HG03064 (cell line): Measurements from ENCODE around the gene FJX1.

Experiments
- ATAC-seq: cut with Tn5 transposase; IDR thresholded peaks from one replicate; pipeline ENCODE4 v1.9.1; 2021; ENCODE audit warnings: low read depth; ENCODE audit not compliant: unreplicated experiment

FJX1 gene

GRCh38 chr11:35617687-35618496, at the start of gene FJX1:
FJX1 (plus strand) TSS chr11:35618460; CDS start chr11:35618637, 177 bp downstream.
- ATAC-seq: peak; percentile 25

GRCh38 chr11:35571696-35572095, 46.6 kb upstream of the FJX1 start:
- no peak for ATAC-seq

- ATAC-seq: no peak
Observed at GRCh38 chr11:35579557-35580396, 38.5 kb upstream of the FJX1 start.

GRCh38 chr11:35580397-35580781, 37.9 kb upstream of the FJX1 start:
- no peak for ATAC-seq

GRCh38 chr11:35582033-35582432, 36.2 kb upstream of the FJX1 start:
- no peak for ATAC-seq

GRCh38 chr11:35583126-35583525, 35.1 kb upstream of the FJX1 start:
- no peak for ATAC-seq

- no peak for ATAC-seq
Observed at GRCh38 chr11:35583843-35584242, 34.4 kb upstream of the FJX1 start.

- no peak for ATAC-seq
Observed at GRCh38 chr11:35584321-35584720, 33.9 kb upstream of the FJX1 start.

- no peak for ATAC-seq
Observed at GRCh38 chr11:35585416-35585815, 32.8 kb upstream of the FJX1 start.

GRCh38 chr11:35586222-35586621, 32.0 kb upstream of the FJX1 start:
- ATAC-seq: no peak

- no peak for ATAC-seq
Observed at GRCh38 chr11:35587972-35588371, 30.3 kb upstream of the FJX1 start.

GRCh38 chr11:35588627-35589026, 29.6 kb upstream of the FJX1 start:
- ATAC-seq: no peak

- no peak for ATAC-seq
Observed at GRCh38 chr11:35589281-35589680, 29.0 kb upstream of the FJX1 start.

GRCh38 chr11:35590412-35590811, 27.8 kb upstream of the FJX1 start:
- no peak for ATAC-seq

- ATAC-seq: no peak
Observed at GRCh38 chr11:35593143-35593542, 25.1 kb upstream of the FJX1 start.

GRCh38 chr11:35594680-35595079, 23.6 kb upstream of the FJX1 start:
- ATAC-seq: no peak

GRCh38 chr11:35598254-35599125, 19.8 kb upstream of the FJX1 start:
- no peak for ATAC-seq

- ATAC-seq: no peak
Observed at GRCh38 chr11:35600331-35600838, 17.9 kb upstream of the FJX1 start.

GRCh38 chr11:35602160-35602793, 16.0 kb upstream of the FJX1 start:
- no peak for ATAC-seq

GRCh38 chr11:35602979-35603378, 15.3 kb upstream of the FJX1 start:
- no peak for ATAC-seq
